HepG2 (cell line): ENCODE results near the gene NAPEPLD. TPM values are rescaled to one million over a fixed set of nuclear protein-coding genes. Genes with fewer than 3 reads are reported as not detected.

Source experiments
- ATAC-seq: fragments of 200-7000 bp; cut with Tn5 transposase; 3 replicates; pipeline ENCODE4 v1.9.1; 2020; ENCODE audit warnings: mild to moderate bottlenecking, moderate library complexity
- BruUV-seq: library from RNA; stranded (reverse); fragments of 400-500 nt; replicated peaks from 2 replicates; lab custom pipeline; 2021; lab: Mats Ljungman, UMichigan
- CTCF ChIA-PET: fragments of 300-600 bp; formaldehyde crosslinking; extraction: SDS; loops from one replicate; lab custom pipeline; 2021; ENCODE audit warnings: low total read pairs, inconsistent platforms, low intra/inter-chr PET ratio; lab: Yijun Ruan, JAX
- POLR2A ChIA-PET: fragments of 350-600 bp; sonication (Branson Sonifier 250); formaldehyde crosslinking; loops from one replicate; lab custom pipeline; 2020; ENCODE audit warnings: antibody characterized with exemption, inconsistent platforms; lab: Yijun Ruan, JAX
- DNase-seq: peaks from one replicate; pipeline ENCODE4 v3.0.0-alpha.2; 2015; ENCODE audit warnings: low spot score
- FAIRE-seq: peaks from 3 replicates; lab custom pipeline; 2011; peaks lifted over from hg19 to GRCh38; lab: Jason Lieb, UNC
- H2AFZ ChIP-seq: one replicate; pipeline ENCODE4 v1.6.1; 2011; ENCODE audit warnings: low read length, inconsistent platforms
- H3K27ac ChIP-seq: fragments of 300-600 bp; 3 replicates; pipeline ENCODE4 v1.8.0; 2011; ENCODE audit warnings: mixed run types, mild to moderate bottlenecking, mixed read lengths, low read length, inconsistent platforms; ENCODE audit not compliant: insufficient read depth; ENCODE audit errors: extremely low read length
- H3K27me3 ChIP-seq, 2 experiments: fragments of 200-600 bp in 1 of 2; 2 replicates in 1 of 2; 3 replicates in 1 of 2; pipeline versions ENCODE4 v1.6.0 to v1.8.0; 2011; ENCODE audit warnings: low read length in 2 of 2, mild to moderate bottlenecking in 2 of 2, moderate library complexity in 2 of 2, inconsistent platforms in 1 of 2; ENCODE audit not compliant: insufficient read depth in 2 of 2, control insufficient read depth in 1 of 2
- H3K36me3 ChIP-seq, 2 experiments: fragments of 200-600 bp in 1 of 2; replicated peaks in 1 of 2; 2 replicates in 1 of 2; 3 replicates in 1 of 2; pipeline versions ENCODE4 v1.5.1 to v1.8.0; 2011; ENCODE audit warnings: low read length in 2 of 2, inconsistent platforms in 1 of 2; ENCODE audit not compliant: insufficient read depth in 2 of 2, control insufficient read depth in 1 of 2
- H3K4me1 ChIP-seq: 2 replicates; pipeline ENCODE4 v1.5.1; 2012; ENCODE audit warnings: low read length, inconsistent platforms; ENCODE audit not compliant: insufficient read depth
- H3K4me2 ChIP-seq: 2 replicates; pipeline ENCODE4 v1.6.0; 2011; ENCODE audit warnings: low read depth, low read length, inconsistent platforms
- H3K4me3 ChIP-seq, 3 experiments: fragments of 200-600 bp in 1 of 3; sonication (generic), shearing (Covaris generic) in 1 of 3; replicated peaks in 1 of 3; 2 replicates each; pipeline ENCODE4 v1.5.1; 2011 to 2016; ENCODE audit warnings: low read length in 3 of 3, inconsistent platforms in 2 of 3, low read depth in 2 of 3, mild to moderate bottlenecking in 2 of 3, control low read depth in 1 of 3, mixed read lengths in 1 of 3; ENCODE audit not compliant: insufficient read depth in 1 of 3
- H3K79me2 ChIP-seq: one replicate; pipeline ENCODE4 v1.6.1; 2011; ENCODE audit warnings: low read length, inconsistent platforms; ENCODE audit not compliant: insufficient read depth
- H3K9ac ChIP-seq: 2 replicates; pipeline ENCODE4 v1.6.0; 2011; ENCODE audit warnings: mild to moderate bottlenecking, low read depth, low read length, inconsistent platforms; ENCODE audit not compliant: insufficient read depth
- H3K9me3 ChIP-seq: 2 replicates; pipeline ENCODE4 v1.5.1; 2012; ENCODE audit warnings: mild to moderate bottlenecking, low read length
- H4K20me1 ChIP-seq: 2 replicates; pipeline ENCODE4 v1.6.0; 2011; ENCODE audit warnings: inconsistent platforms, mild to moderate bottlenecking, low read length, moderate library complexity; ENCODE audit not compliant: insufficient read depth
- BHLHE40 ChIP-seq: IDR thresholded peaks from 2 replicates; pipeline ENCODE4 v1.6.1; 2011; ENCODE audit warnings: low read length, improper control_type of control experiment
- DNMT1 ChIP-seq: sonication (generic); formaldehyde crosslinking; IDR thresholded peaks from 2 replicates; pipeline ENCODE4 v1.5.1; 2020; ENCODE audit warnings: mild to moderate bottlenecking, missing genetic modification reagents
- ELK4 ChIP-seq: sonication (generic); formaldehyde crosslinking; IDR thresholded peaks from 2 replicates; pipeline ENCODE4 v1.9.0; 2021; ENCODE audit warnings: missing genetic modification reagents, borderline replicate concordance
- FOXM1 ChIP-seq: sonication (generic); formaldehyde crosslinking; IDR thresholded peaks from 2 replicates; pipeline ENCODE4 v1.5.0; 2020; ENCODE audit warnings: missing genetic modification reagents
- IKZF1 ChIP-seq: fragments of 450-650 bp; IDR thresholded peaks from 2 replicates; pipeline ENCODE4 v1.7.1; 2016
- KDM3A ChIP-seq: IDR thresholded peaks from 2 replicates; pipeline ENCODE4 v1.6.1; 2018; ENCODE audit warnings: low read depth, missing compliant biosample characterization
- SALL2 ChIP-seq: sonication (generic); formaldehyde crosslinking; IDR thresholded peaks from 2 replicates; pipeline ENCODE4 v1.8.1; 2023; ENCODE audit warnings: mild to moderate bottlenecking, missing genetic modification reagents, inconsistent platforms
- SMAD3 ChIP-seq: sonication (generic); formaldehyde crosslinking; IDR thresholded peaks from 2 replicates; pipeline ENCODE4 v1.4.0; 2020; ENCODE audit warnings: missing genetic modification reagents
- SP5 ChIP-seq: IDR thresholded peaks from 2 replicates; pipeline ENCODE4 v1.6.1; 2016; ENCODE audit warnings: low read depth, borderline replicate concordance
- WIZ ChIP-seq: sonication (generic); formaldehyde crosslinking; IDR thresholded peaks from 2 replicates; pipeline ENCODE4 v1.5.1; 2020; ENCODE audit warnings: mild to moderate bottlenecking, missing genetic modification reagents
- XRCC5 ChIP-seq: fragments of 200-400 bp; formaldehyde crosslinking; optimal IDR thresholded peaks from 2 replicates; pipeline ENCODE3; 2017; ENCODE audit warnings: mild to moderate bottlenecking, low read length
- ZNF274 ChIP-seq: sonication (generic); formaldehyde crosslinking; IDR thresholded peaks from 2 replicates; pipeline ENCODE4 v1.5.1; 2020; ENCODE audit warnings: mild to moderate bottlenecking, missing genetic modification reagents
- ZNF460 ChIP-seq: sonication (generic); formaldehyde crosslinking; IDR thresholded peaks from 2 replicates; pipeline ENCODE4 v1.5.1; 2020; ENCODE audit warnings: missing genetic modification reagents, mild to moderate bottlenecking, borderline replicate concordance
- ZNF557 ChIP-seq: sonication (generic); formaldehyde crosslinking; IDR thresholded peaks from 2 replicates; pipeline ENCODE4 v1.4.0; 2020; ENCODE audit warnings: missing genetic modification reagents
- ZNF709 ChIP-seq: sonication (generic); formaldehyde crosslinking; IDR thresholded peaks from 2 replicates; pipeline ENCODE4 v1.5.0; 2020; ENCODE audit warnings: mild to moderate bottlenecking, missing genetic modification reagents
- WGBS: methylation state at CpG from one replicate; pipeline ENCODE4 v1.1.6; 2017; ENCODE audit warnings: low lambda C conversion rate; 5-methylcytosine and 5-hydroxymethylcytosine counted together
- in situ Hi-C: cut with HindIII; loops from 2 replicates; pipeline ENCODE4 v1.10.0; 2017; ENCODE audit warnings: low pct_unique_long_range_greater_than_20kb; ENCODE audit not compliant: extremely low pct_ligation_motif_present
- intact Hi-C: fragments of 100-400 bp; cut with micrococcal nuclease; formaldehyde crosslinking; loops from one replicate; pipeline ENCODE4 v1.10.0; 2022; ENCODE audit not compliant: unreplicated experiment
- polyA plus RNA-seq, 8 experiments: library from polyadenylated mRNA; depleted of rRNA in 3 of 8; stranded (reverse) in 7 of 8; unstranded in 1 of 8; fragments of >200 nt; fragmentation: Illumina TruSeq in 4 of 8; extraction: Trizol in 4 of 8; gene quantifications; 2 replicates each; pipeline versions ENCODE4 v1.2.1 to v1.2.3, GENCODE V29; 2011 to 2016; ENCODE audit warnings: low read depth in 4 of 8, missing spikeins in 1 of 8, mixed read lengths in 1 of 8; ENCODE audit not compliant: insufficient read depth in 1 of 8
- total RNA-seq, 5 experiments: library from RNA; depleted of rRNA; stranded (reverse); fragments of >200 nt; fragmentation: Illumina TruSeq; extraction: Trizol; gene quantifications; 2 replicates each; pipeline ENCODE4 v1.2.3, GENCODE V29; 2016; ENCODE audit warnings: low read depth in 1 of 5
- TF ChIP-seq, protein P1 (sequence below): sonication (generic); formaldehyde crosslinking; IDR thresholded peaks from 2 replicates; pipeline ENCODE4 v1.8.1; 2023; ENCODE audit warnings: missing genetic modification reagents, inconsistent platforms, borderline replicate concordance
- TF ChIP-seq, protein P2 (sequence below): sonication (generic); formaldehyde crosslinking; IDR thresholded peaks from 2 replicates; pipeline ENCODE4 v1.8.1; 2023; ENCODE audit warnings: mild to moderate bottlenecking, missing genetic modification reagents, borderline replicate concordance
- TF ChIP-seq, protein P3 (sequence below): sonication (generic); formaldehyde crosslinking; IDR thresholded peaks from 2 replicates; pipeline ENCODE4 v1.5.0; 2020; ENCODE audit warnings: missing genetic modification reagents
- TF ChIP-seq, protein P4 (sequence below): sonication (generic); formaldehyde crosslinking; IDR thresholded peaks from 2 replicates; pipeline ENCODE4 v1.4.0; 2020; ENCODE audit warnings: missing genetic modification reagents

NAPEPLD gene
- total and polyA plus RNA-seq, 2 of the 13 experiments (the other 11 are each of a cell fraction or from before 2014, with no cell fraction given), result 3.4 to 5.6 TPM

- Histone ChIP-seq H3K4me2 (no peak overlapping the region), H3K27ac (no peak overlapping the region), H3K79me2 (no peaks in the 10 kb centered on the region), H3K4me1 (no peaks in the 10 kb centered on the region), H3K36me3 (peaks cover 5 to 12% of the 10 kb centered on the region in 2 experiments), H3K27me3 (no peaks in the 10 kb centered on the region), H2AFZ (no peak overlapping the region), H3K4me3 (no peak overlapping the region), H3K9ac (no peak overlapping the region), H4K20me1 (no peaks in the 10 kb centered on the region), H3K9me3 (no peaks in the 10 kb centered on the region)
- no peak for FAIRE-seq
- DNase-seq, result no peak
- in situ Hi-C loops (no loop called here), intact Hi-C loops (no loop called here)
- TF ChIP-seq IKZF1 (no peak), SALL2 (no peak), WIZ (CRISPR knock-in tag) (no peak), BHLHE40 (no peak), DNMT1 (no peak), SP5 (CRISPR knock-in tag) (no peak), ZNF709 (CRISPR knock-in tag) (no peak), ZNF557 (no peak), ZNF274 (CRISPR knock-in tag) (no peak), ELK4 (no peak), ZNF460 (CRISPR knock-in tag) (no peak), SMAD3 (CRISPR knock-in tag) (no peak), FOXM1 (CRISPR knock-in tag) (no peak), XRCC5 (no peak), KDM3A (CRISPR knock-in tag) (no peak)
- TF ChIP-seq, protein P1, sequence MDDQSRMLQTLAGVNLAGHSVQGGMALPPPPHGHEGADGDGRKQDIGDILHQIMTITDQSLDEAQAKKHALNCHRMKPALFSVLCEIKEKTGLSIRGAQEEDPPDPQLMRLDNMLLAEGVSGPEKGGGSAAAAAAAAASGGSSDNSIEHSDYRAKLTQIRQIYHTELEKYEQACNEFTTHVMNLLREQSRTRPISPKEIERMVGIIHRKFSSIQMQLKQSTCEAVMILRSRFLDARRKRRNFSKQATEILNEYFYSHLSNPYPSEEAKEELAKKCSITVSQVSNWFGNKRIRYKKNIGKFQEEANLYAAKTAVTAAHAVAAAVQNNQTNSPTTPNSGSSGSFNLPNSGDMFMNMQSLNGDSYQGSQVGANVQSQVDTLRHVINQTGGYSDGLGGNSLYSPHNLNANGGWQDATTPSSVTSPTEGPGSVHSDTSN, result no peak
- TF ChIP-seq, protein P2, sequence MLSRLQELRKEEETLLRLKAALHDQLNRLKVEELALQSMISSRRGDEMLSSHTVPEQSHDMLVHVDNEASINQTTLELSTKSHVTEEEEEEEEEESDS (CRISPR knock-in tag), result no peak
- TF ChIP-seq, protein P3, sequence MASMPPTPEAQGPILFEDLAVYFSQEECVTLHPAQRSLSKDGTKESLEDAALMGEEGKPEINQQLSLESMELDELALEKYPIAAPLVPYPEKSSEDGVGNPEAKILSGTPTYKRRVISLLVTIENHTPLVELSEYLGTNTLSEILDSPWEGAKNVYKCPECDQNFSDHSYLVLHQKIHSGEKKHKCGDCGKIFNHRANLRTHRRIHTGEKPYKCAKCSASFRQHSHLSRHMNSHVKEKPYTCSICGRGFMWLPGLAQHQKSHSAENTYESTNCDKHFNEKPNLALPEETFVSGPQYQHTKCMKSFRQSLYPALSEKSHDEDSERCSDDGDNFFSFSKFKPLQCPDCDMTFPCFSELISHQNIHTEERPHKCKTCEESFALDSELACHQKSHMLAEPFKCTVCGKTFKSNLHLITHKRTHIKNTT, result no peak
- TF ChIP-seq, protein P4, sequence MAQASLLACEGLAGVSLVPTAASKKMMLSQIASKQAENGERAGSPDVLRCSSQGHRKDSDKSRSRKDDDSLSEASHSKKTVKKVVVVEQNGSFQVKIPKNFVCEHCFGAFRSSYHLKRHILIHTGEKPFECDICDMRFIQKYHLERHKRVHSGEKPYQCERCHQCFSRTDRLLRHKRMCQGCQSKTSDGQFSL (CRISPR knock-in tag), result no peak
- BruUV-seq, result no TSS peak
- 100% methylated on average over 1 of the region's 1 CpG for WGBS
- POLR2A ChIA-PET, result no interaction called here
- CTCF ChIA-PET, result no interaction called here
- ATAC-seq, result no peak
Measured at GRCh38 chr7:103116511-103116910, 32.4 kb downstream of the NAPEPLD start.
